Endometrial microvascular endothelial cells (primary cell): ENCODE measurements around the gene ARSJ. TPM values are rescaled to one million over a fixed set of nuclear protein-coding genes. Genes with fewer than 3 reads are reported as not detected.
"Not testable (repeated sequence)": the region's sequence is repeated elsewhere in the genome, so short reads cannot be mapped to it uniquely, and the experiment has no call there.

Source experiments
- in situ Hi-C: cut with HindIII; loops from 2 replicates; pipeline ENCODE4 v1.10.0; 2017; ENCODE audit warnings: low sequenced_read_pairs, low pct_unique_long_range_greater_than_20kb; ENCODE audit errors: inconsistent ontology term
- total RNA-seq: library from RNA; depleted of rRNA; stranded (reverse); fragments of >200 nt; gene quantifications from one replicate; pipeline ENCODE4 v1.2.3, GENCODE V29; 2015; ENCODE audit errors: inconsistent ontology term

Gene ARSJ
- total RNA-seq, 1 donor from 2014 or later = 81.2 TPM

GRCh38 chr4:113962719-113963265, 16.7 kb downstream of the ARSJ start:
- in situ Hi-C loops = no loop called here

DNA sequence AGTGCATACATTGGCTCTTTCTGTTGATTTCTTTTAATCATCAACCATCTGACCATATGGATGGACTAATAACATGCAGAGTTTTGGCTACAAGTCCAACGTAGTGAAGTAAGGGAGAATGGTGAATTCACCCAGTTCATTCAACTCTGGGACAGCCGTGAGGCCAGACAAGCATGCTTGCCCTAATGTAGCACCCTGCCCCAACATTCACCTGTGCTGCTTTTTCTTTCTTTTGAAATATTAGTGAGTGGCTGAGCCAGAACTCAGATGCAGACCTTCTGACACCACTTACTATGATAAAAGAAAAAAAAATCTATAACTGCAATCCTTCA, 17.5 kb downstream of the ARSJ start:
- in situ Hi-C loops = no loop called here

DNA sequence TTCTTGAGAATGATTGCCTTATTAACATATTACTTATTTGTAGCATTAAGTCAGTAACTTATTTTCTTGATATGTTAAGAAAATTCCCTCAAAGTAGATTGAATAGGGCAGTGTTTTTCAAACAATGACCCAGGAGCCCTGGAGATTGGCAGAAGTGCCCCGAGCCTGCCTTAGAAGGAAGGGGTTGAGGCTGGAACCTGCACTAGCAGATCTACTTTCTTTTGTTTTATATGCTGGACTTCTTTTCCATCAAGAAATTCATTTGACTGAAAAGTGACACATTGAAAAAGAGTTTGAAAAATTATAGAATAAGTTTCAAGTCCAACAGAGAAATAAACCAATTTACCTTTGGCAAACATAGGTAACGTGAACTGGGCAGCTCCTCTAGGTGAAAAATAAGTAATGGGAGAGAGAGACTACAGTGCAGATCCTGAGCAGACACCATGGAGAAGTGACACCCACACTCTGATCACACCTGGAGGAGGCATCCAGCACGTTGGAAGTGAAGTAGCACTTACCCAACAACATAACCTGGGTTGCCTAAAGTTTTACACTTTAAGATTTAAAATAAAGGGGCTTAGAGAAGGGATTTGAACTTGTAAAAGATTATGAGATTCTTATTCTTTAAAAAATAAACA, 18.6 kb downstream of the ARSJ start:
- in situ Hi-C loops = no loop called here

DNA sequence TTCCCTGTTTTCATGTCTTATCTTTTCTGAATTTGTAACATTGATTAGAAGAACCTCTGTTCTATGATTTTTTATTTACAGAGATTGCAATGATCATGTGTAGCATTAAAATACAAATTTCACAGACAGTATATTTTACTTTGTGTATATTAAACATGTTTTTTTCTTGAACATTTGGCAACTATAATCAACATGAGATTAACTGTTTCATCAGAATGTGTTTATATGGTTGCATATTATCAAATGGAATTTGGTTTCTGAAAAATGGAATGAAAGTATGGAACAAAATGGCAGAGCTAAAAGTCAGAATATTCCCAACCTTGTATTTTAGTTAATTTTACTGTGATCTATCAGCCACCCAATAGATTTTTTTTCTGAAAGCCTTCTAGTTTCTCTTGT, 19.9 kb downstream of the ARSJ start:
- in situ Hi-C loops = no loop called here

DNA sequence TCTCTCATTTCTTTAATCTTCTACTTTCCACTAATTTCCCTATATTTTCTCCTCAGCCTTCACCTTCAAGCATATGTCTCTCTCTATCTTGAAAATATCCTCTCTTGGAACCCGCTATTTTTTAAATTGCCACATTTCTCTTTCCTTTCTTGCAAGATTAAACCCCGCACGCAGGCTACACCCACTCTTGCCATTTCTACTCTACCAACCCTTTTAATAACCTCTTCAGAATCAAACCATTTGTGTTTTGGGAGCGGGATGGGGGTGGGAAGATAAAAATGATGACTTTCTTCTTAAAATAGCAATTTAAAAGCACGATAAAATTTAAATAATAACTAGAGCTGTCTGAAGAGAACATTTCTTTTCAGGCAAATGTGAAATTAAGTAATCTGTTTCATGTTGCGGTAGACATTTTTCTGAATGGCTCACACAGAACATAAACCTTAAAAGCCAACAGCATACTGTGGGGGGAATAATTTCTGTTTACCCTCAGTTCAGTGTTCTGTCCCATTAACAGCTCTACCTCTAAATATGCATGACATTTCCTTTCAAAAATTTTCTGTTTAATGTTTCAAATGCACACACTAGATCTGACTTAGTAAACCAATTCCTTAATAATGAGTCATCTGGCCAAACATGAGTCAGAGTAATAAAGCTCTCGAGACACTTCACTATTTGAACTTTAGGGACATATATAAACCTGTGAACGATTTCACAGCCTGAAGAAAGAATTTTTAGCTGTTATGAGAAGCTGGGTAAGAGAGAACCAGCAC, 20.5 kb downstream of the ARSJ start:
- in situ Hi-C loops = no loop called here

GRCh38 chr4:113957956-113958355, 21.5 kb downstream of the ARSJ start:
- in situ Hi-C loops = no loop called here

GRCh38 chr4:113955948-113956347, 23.5 kb downstream of the ARSJ start:
- in situ Hi-C loops = no loop called here

- in situ Hi-C loops = no loop called here
These were observed 24.0 kb downstream of the ARSJ start for GRCh38 chr4:113955411-113955810.

- in situ Hi-C loops = no loop called here
These were observed 25.6 kb downstream of the ARSJ start for GRCh38 chr4:113953888-113954287.

DNA sequence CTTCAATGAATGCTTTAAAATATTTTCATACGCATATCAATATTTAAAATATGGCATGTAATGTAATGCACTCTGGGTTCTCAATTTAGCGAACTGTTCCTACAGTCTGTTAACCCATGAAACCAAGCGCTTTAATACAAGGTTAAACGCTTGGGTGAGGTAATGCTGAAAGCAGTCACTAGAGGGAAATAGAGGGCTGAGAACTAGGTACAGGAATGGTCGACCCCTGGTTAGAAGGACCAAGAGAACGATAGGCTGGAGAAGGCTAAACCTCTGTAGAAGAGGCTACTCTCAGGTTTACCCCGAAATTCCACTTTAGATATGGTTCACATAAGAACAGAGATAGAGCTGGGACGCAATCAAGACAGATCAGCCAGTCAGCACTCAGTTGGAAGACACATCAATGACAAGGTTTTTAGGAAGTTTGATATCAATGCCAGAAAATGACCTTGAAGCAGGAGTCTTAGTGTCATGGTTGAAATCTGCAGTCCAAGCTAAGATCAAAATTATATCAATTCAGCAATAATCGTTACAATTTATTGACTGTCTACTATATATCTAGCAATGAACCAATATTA, 26.9 kb downstream of the ARSJ start:
- in situ Hi-C loops = no loop called here

DNA sequence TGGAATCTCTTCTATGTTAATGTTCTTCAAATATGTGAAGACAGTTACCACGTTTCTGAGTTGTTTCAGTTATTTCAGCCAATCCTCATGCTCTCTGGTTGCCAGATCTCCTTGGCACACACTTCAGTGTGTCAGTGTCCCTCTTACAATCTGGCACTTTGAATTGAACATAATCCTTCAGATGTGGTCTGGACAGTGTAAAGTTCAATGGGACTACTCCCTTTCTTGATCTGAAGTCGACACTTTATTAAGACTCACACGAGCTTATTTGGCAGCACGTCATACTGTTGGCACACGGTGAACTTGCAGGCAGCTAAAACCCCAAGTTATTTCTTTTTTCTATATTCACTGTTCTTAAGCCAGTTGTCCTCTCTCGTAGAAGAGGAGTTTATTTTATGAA, 28.2 kb downstream of the ARSJ start:
- in situ Hi-C loops = no loop called here

GRCh38 chr4:113950207-113950606, 29.2 kb downstream of the ARSJ start:
- in situ Hi-C loops = no loop called here

- in situ Hi-C loops = no loop called here
These were observed 32.0 kb downstream of the ARSJ start for GRCh38 chr4:113947484-113947883.

GRCh38 chr4:113945906-113946305, 33.5 kb downstream of the ARSJ start:
- in situ Hi-C loops = no loop called here

GRCh38 chr4:113943863-113944262, 35.6 kb downstream of the ARSJ start:
- in situ Hi-C loops = no loop called here

DNA sequence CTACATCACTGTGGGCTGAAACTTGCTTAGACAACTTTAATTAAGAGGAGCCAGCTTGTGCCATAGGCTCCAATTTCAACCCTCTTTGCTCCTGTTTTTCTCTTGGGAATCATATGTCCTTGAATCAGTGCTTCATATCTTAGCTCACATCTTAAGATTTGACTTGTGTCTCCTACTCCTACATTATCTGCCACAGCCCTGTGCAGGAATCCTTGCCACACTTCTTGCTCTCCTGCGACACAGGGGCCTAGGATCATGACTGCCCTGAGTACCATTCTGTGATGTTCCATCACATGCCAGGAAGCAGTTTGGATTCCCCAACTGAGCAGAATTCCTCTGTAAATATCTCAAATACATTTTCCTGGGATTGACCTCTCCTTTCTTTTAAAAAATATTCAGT, 36.4 kb downstream of the ARSJ start:
- in situ Hi-C loops = no loop called here

DNA sequence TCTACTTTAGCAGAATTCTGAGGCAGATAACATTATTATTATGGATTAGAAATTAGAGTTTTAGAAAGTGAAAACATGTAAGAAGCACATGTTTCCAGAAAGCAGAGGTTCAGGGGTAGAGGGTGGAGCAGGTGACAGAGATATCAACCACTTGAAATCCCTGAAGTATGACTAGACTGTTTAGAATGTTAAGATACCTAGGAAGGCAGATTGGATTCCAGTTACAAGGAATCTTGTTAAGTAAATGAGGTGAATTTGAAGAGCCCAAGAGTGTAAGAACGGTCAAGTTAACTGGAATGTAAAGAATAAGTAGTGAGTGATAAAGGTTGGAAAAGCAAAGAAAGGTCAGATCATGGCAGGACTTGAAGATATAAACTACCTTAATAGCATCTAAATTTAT, 37.6 kb downstream of the ARSJ start:
- in situ Hi-C loops = no loop called here

DNA sequence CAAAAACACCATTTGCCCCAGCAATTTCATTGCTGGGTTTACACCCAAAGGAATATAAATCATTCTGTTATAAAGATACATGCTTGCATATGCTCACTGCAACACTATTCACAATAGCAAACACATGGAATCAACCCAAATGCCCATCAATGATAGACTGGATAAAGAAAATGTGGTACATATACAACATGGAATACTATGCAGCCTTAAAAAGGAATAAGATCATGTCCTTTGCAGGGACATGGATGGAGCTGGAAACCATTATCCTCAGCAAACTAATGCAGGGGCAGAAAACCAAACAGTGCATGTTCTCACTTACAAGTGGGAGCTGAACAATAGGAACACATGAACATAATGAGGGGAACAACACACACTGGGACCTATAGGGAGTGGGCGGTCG, 39.3 kb downstream of the ARSJ start:
- in situ Hi-C loops = not testable (repeated sequence)

DNA sequence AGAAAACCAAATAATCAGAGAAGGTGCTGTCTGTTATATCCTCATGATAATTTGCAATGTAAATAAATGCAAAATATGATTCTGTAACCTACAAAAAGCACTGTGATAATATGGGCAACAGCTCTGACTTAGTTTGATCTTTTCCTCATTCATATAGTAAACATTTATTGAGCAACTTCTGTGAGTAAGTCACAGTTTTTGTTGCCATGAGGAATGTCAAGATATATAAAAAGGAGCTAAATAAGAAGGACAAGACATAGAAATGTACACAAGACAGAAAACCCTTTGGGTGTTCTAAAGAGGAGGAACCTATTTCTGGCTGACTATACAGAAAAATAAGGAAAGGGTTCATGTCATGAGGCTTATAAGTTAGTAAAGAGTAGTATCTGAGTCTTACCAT, 44.3 kb downstream of the ARSJ start:
- in situ Hi-C loops = no loop called here

DNA sequence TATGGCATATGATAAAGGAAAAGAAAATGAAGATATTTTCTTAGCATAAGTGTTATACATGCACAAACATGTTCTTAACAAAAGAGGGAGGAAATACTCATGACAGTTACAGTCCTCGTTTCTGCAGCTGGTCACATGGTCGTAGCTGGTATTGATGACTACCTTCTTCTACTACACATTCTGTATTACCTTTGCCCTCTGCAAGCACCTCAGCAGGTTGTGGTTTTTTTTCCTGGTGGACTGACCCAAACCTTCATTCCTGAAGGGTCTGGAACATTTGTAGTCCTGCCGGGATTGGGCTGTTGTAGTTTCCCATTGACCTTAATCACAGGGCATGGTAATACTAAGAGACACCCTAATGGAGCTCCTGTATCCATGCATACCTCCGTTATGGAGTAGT, 54.7 kb downstream of the ARSJ start:
- in situ Hi-C loops = not testable (repeated sequence)
